ENCODE data around the gene AKR1C3.

GRCh38 chr10:5143137-5143536, 48.9 kb downstream of the AKR1C3 start:
- TF ChIP-seq CTCF (conservative IDR thresholded peaks at IDR 0.05; ENCODE audit: low read depth in 2 of 2) (no peak), EZH2 (IDR thresholded peaks at IDR 0.05; ENCODE audit: low read depth, unreplicated experiment) (no peak), CREB1 (CRISPR knock-in tag; IDR thresholded peaks at IDR 0.05; ENCODE audit: low read depth) (no peak), ETS1 (IDR thresholded peaks at IDR 0.05) (no peak), REST (IDR thresholded peaks at IDR 0.05; ENCODE audit: unreplicated experiment) (no peak), JUNB (IDR thresholded peaks at IDR 0.05; ENCODE audit: unreplicated experiment) (no peak), EZH2phosphoT487 (IDR thresholded peaks at IDR 0.05; ENCODE audit: unreplicated experiment) (no peak), POLR2AphosphoS5 (IDR thresholded peaks at IDR 0.05; ENCODE audit: low read depth) (no peak), ZNF331 (CRISPR knock-in tag; IDR thresholded peaks at IDR 0.05; ENCODE audit: low read depth) (no peak), ZNF462 (CRISPR knock-in tag; IDR thresholded peaks at IDR 0.05) (no peak), ZNF114 (CRISPR knock-in tag; IDR thresholded peaks at IDR 0.05) (no peak), NANOG (IDR thresholded peaks at IDR 0.05; ENCODE audit: borderline replicate concordance) (no peak)

Measured in GM23338 (cell line).